HG02870 (cell line): ENCODE data around the gene USP16.
A peak's percentile ranks its signal among the peaks of the same experiment; 100 is the strongest.
"Not testable (repeated sequence)": the region's sequence is repeated elsewhere in the genome, so short reads cannot be mapped to it uniquely, and the experiment has no call there.

Source experiments
- ATAC-seq: cut with Tn5 transposase; IDR thresholded peaks from one replicate; pipeline ENCODE4 v1.9.1; 2021; ENCODE audit warnings: mild to moderate bottlenecking, moderate library complexity; ENCODE audit not compliant: unreplicated experiment

USP16 gene

GRCh38 chr21:29033301-29033700, 8.8 kb downstream of the USP16 start:
- no peak for ATAC-seq

- no peak for ATAC-seq
Observed at GRCh38 chr21:29033871-29034270, 9.4 kb downstream of the USP16 start.

- ATAC-seq = no peak
Observed at GRCh38 chr21:29034678-29035077, 10.2 kb downstream of the USP16 start.

GRCh38 chr21:29052224-29052623, 27.8 kb downstream of the USP16 start:
- no peak for ATAC-seq

GRCh38 chr21:29053011-29053553, 28.6 kb downstream of the USP16 start:
- no peak for ATAC-seq

- ATAC-seq = no peak
Observed at GRCh38 chr21:29053656-29054055, 29.2 kb downstream of the USP16 start.

GRCh38 chr21:29055080-29055479, 30.6 kb downstream of the USP16 start:
- ATAC-seq = no peak

- ATAC-seq = no peak
Observed at GRCh38 chr21:29056005-29056404, 31.5 kb downstream of the USP16 start.

GRCh38 chr21:29056538-29057050, 32.1 kb downstream of the USP16 start:
- no peak for ATAC-seq

- ATAC-seq = peak; percentile 99
Observed at GRCh38 chr21:29064850-29065481, 40.5 kb downstream of the USP16 start.

- no peak for ATAC-seq
Observed at GRCh38 chr21:29072873-29073221, 48.4 kb downstream of the USP16 start.

GRCh38 chr21:29073222-29074006, 48.9 kb downstream of the USP16 start, which contains the start of gene CCT8:
Gene CCT8 (minus strand): TSS chr21:29073648. CDS start chr21:29073590, 58 bp downstream.
- ATAC-seq = peak; percentile 90

GRCh38 chr21:29074007-29074376, 49.5 kb downstream of the USP16 start:
- ATAC-seq = peak; percentile 18

GRCh38 chr21:29074783-29075182, 50.3 kb downstream of the USP16 start:
- no peak for ATAC-seq

GRCh38 chr21:29075706-29076466, 51.4 kb downstream of the USP16 start:
- no peak for ATAC-seq

- not testable (repeated sequence) for ATAC-seq
Observed at GRCh38 chr21:29076731-29077640, 52.5 kb downstream of the USP16 start.

GRCh38 chr21:29077651-29078090, 53.2 kb downstream of the USP16 start:
- ATAC-seq = no peak

- peak; percentile 68 for ATAC-seq
Observed at GRCh38 chr21:29078869-29079767, 54.6 kb downstream of the USP16 start.

GRCh38 chr21:29080454-29080941, 56.0 kb downstream of the USP16 start:
- ATAC-seq = no peak
